HEK293T (cell line): Measurements from ENCODE around the gene ZNF362.

ENCODE experiments used
- CTCF ChIA-PET: fragments of 350-600 bp; formaldehyde crosslinking; extraction: SDS; loops from one replicate; lab custom pipeline; 2021; ENCODE audit warnings: antibody characterized with exemption, inconsistent platforms; lab: Yijun Ruan, JAX
- POLR2A ChIA-PET: fragments of 350-600 bp; formaldehyde crosslinking; extraction: SDS; loops from one replicate; lab custom pipeline; 2020; ENCODE audit warnings: antibody characterized with exemption, inconsistent platforms; lab: Yijun Ruan, JAX
- DNase-seq: peaks from one replicate; pipeline ENCODE4 v3.0.0; 2012; ENCODE audit warnings: mixed read lengths; ENCODE audit errors: extremely low spot score
- ARNT ChIP-seq: fragments of 450-650 bp; IDR thresholded peaks from 2 replicates; pipeline ENCODE4 v1.6.1; 2017; ENCODE audit warnings: mild to moderate bottlenecking
- BHLHE40 ChIP-seq: fragments of 450-650 bp; IDR thresholded peaks from 2 replicates; pipeline ENCODE4 v1.6.1; 2016; ENCODE audit warnings: mild to moderate bottlenecking, moderate library complexity, borderline replicate concordance
- CTBP1 ChIP-seq: fragments of 450-650 bp; IDR thresholded peaks from 2 replicates; pipeline ENCODE4 v1.6.1; 2016; ENCODE audit warnings: borderline replicate concordance
- ELF4 ChIP-seq: fragments of 450-650 bp; IDR thresholded peaks from 2 replicates; pipeline ENCODE4 v1.6.1; 2017; ENCODE audit warnings: antibody characterized with exemption
- FOXA1 ChIP-seq: fragments of 450-650 bp; IDR thresholded peaks from 2 replicates; pipeline ENCODE4 v1.6.1; 2016; ENCODE audit warnings: mild to moderate bottlenecking
- FOXK2 ChIP-seq: fragments of 450-650 bp; IDR thresholded peaks from 2 replicates; pipeline ENCODE4 v1.6.1; 2016; ENCODE audit warnings: mild to moderate bottlenecking
- FOXM1 ChIP-seq: fragments of 450-650 bp; IDR thresholded peaks from 2 replicates; pipeline ENCODE4 v1.6.1; 2017; ENCODE audit warnings: mild to moderate bottlenecking, borderline replicate concordance
- HDGF ChIP-seq: fragments of 450-650 bp; IDR thresholded peaks from 2 replicates; pipeline ENCODE4 v1.6.1; 2017; ENCODE audit warnings: antibody characterized with exemption, borderline replicate concordance
- L3MBTL2 ChIP-seq: fragments of 450-650 bp; conservative IDR thresholded peaks from 2 replicates; pipeline ENCODE4 v1.6.1; 2016; ENCODE audit warnings: mild to moderate bottlenecking
- LEF1 ChIP-seq: fragments of 450-650 bp; IDR thresholded peaks from 2 replicates; pipeline ENCODE4 v1.6.1; 2017; ENCODE audit warnings: mild to moderate bottlenecking, borderline replicate concordance
- NFRKB ChIP-seq: fragments of 450-650 bp; IDR thresholded peaks from 2 replicates; pipeline ENCODE4 v1.6.1; 2016; ENCODE audit warnings: mild to moderate bottlenecking, moderate library complexity
- SP1 ChIP-seq: fragments of 450-650 bp; IDR thresholded peaks from 2 replicates; pipeline ENCODE4 v1.6.1; 2017
- SUZ12 ChIP-seq: fragments of 450-650 bp; IDR thresholded peaks from 2 replicates; pipeline ENCODE4 v1.6.1; 2016; ENCODE audit warnings: mild to moderate bottlenecking
- TARDBP ChIP-seq: fragments of 450-650 bp; IDR thresholded peaks from 2 replicates; pipeline ENCODE4 v1.6.1; 2016
- ZNF384 ChIP-seq: fragments of 450-650 bp; IDR thresholded peaks from 2 replicates; pipeline ENCODE4 v1.6.1; 2016
- TF ChIP-seq, protein P1 (sequence below): fragments of 450-650 bp; IDR thresholded peaks from 2 replicates; pipeline ENCODE4 v1.6.1; 2016

ZNF362 gene

DNA sequence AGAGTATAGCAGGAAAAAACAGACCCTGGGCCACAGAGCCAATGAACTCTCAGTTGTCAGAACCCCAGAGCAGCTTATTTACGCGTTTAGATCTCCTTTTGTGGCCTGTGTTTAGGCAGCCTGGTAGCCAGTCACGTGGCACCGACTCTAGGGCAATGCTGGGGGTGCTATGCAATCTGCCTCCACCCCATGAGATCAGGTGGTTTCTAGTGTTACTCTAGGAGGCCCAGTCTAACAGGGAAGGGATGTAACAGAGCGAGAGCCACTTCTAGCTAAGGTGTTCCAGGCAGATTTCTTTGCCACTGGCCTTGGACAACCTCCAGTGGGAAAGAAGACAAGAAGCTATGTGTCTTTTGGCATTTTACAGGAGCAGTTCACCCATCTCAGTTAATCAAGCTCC, 76.6 kb downstream of the ZNF362 start:
- POLR2A ChIA-PET, result no interaction called here
- CTCF ChIA-PET, result no interaction called here
- no peak for TF ChIP-seq BHLHE40
- no peak for TF ChIP-seq CTBP1
- TF ChIP-seq FOXM1, result no peak
- TF ChIP-seq SUZ12, result no peak
- TF ChIP-seq FOXA1, result no peak
- TF ChIP-seq HDGF, result no peak
- TF ChIP-seq, protein P1, sequence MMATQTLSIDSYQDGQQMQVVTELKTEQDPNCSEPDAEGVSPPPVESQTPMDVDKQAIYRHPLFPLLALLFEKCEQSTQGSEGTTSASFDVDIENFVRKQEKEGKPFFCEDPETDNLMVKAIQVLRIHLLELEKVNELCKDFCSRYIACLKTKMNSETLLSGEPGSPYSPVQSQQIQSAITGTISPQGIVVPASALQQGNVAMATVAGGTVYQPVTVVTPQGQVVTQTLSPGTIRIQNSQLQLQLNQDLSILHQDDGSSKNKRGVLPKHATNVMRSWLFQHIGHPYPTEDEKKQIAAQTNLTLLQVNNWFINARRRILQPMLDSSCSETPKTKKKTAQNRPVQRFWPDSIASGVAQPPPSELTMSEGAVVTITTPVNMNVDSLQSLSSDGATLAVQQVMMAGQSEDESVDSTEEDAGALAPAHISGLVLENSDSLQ, result no peak
- DNase-seq, result no peak

GRCh38 chr1:33334081-33334552, 77.8 kb downstream of the ZNF362 start:
- POLR2A ChIA-PET, result no interaction called here
- CTCF ChIA-PET, result no interaction called here
- no peak for DNase-seq
- TF ChIP-seq CTBP1, result no peak
- no peak for TF ChIP-seq LEF1
- TF ChIP-seq NFRKB, result no peak
- no peak for TF ChIP-seq SP1
- no peak for TF ChIP-seq FOXK2
- no peak for TF ChIP-seq ARNT
- TF ChIP-seq ELF4, result no peak
- TF ChIP-seq HDGF, result no peak
- no peak for TF ChIP-seq TARDBP
- TF ChIP-seq FOXA1, result no peak
- TF ChIP-seq BHLHE40, result no peak
- no peak for TF ChIP-seq L3MBTL2
- TF ChIP-seq FOXM1, result no peak
- TF ChIP-seq SUZ12, result no peak
- TF ChIP-seq, protein P1, result no peak
- TF ChIP-seq ZNF384, result no peak

GRCh38 chr1:33335020-33335419, 78.7 kb downstream of the ZNF362 start:
- ChIA-PET POLR2A (no interaction called here), CTCF (no interaction called here)
- DNase-seq, result no peak
- TF ChIP-seq TARDBP (no peak), ZNF384 (no peak), ELF4 (no peak), SUZ12 (no peak), SP1 (no peak), L3MBTL2 (no peak), CTBP1 (no peak), BHLHE40 (no peak), FOXK2 (no peak), HDGF (no peak), FOXM1 (no peak), LEF1 (no peak), NFRKB (no peak), ARNT (no peak), FOXA1 (no peak)
- TF ChIP-seq, protein P1, result no peak

- POLR2A ChIA-PET, result interaction anchor here (0.8 to 1.3 kb wide), 2 partner anchors 13 to 210 kb away, joined by 3 to 4 read pairs; no protein-coding TSS in a partner anchor
These were observed 80.3 kb downstream of the ZNF362 start for GRCh38 chr1:33336580-33336979.

DNA sequence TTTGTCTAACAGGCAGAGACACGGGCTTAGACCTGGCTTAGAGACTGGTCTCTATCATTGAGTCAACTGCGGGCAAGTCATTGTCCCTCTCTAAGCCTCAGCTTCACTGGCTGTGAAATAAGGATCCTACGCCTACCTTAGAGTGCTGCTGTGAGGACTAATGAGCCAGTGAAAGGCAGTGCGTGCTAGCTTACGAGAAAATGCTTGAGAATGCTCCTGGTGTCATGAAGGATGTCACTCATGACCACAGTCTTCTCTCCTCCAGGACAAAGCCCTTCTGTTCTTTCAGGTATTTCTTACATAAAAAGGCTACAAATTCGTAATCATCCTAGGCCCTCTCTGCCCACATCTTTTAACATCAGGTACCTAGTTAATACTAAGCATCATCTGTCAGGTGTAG, 81.1 kb downstream of the ZNF362 start:
- TF ChIP-seq FOXK2 (no peak), HDGF (no peak), SP1 (no peak), LEF1 (no peak), FOXM1 (no peak), NFRKB (no peak), ZNF384 (no peak), FOXA1 (no peak), BHLHE40 (no peak), ARNT (no peak), CTBP1 (no peak), SUZ12 (no peak), ELF4 (no peak), TARDBP (no peak), L3MBTL2 (no peak)
- TF ChIP-seq, protein P1, result no peak
- ChIA-PET CTCF (no interaction called here), POLR2A (interaction anchor here (2.9 kb wide), 1 partner anchor 12 kb away, joined by 15 read pairs; no protein-coding TSS in a partner anchor)
- DNase-seq, result no peak

More at GRCh38 chr1:33336580-33336979, 80.3 kb downstream of the ZNF362 start:
- CTCF ChIA-PET, result no interaction called here
- TF ChIP-seq ZNF384 (no peak), ELF4 (no peak), SP1 (no peak), BHLHE40 (no peak), FOXA1 (no peak), TARDBP (no peak), FOXM1 (no peak), L3MBTL2 (no peak), NFRKB (no peak), ARNT (no peak), FOXK2 (no peak), HDGF (no peak), SUZ12 (no peak), CTBP1 (no peak), LEF1 (no peak)
- TF ChIP-seq, protein P1, result no peak
- DNase-seq, result no peak
